CD1c-positive myeloid dendritic cell (primary cell): ENCODE data around the gene TRIM69.
"Not testable (repeated sequence)": the region's sequence is repeated elsewhere in the genome, so short reads cannot be mapped to it uniquely, and the experiment has no call there.

Experiments
- DNase-seq: peaks from one replicate; pipeline ENCODE4 v3.0.0-alpha.2; 2016; ENCODE audit errors: extremely low spot score

TRIM69 gene

DNA sequence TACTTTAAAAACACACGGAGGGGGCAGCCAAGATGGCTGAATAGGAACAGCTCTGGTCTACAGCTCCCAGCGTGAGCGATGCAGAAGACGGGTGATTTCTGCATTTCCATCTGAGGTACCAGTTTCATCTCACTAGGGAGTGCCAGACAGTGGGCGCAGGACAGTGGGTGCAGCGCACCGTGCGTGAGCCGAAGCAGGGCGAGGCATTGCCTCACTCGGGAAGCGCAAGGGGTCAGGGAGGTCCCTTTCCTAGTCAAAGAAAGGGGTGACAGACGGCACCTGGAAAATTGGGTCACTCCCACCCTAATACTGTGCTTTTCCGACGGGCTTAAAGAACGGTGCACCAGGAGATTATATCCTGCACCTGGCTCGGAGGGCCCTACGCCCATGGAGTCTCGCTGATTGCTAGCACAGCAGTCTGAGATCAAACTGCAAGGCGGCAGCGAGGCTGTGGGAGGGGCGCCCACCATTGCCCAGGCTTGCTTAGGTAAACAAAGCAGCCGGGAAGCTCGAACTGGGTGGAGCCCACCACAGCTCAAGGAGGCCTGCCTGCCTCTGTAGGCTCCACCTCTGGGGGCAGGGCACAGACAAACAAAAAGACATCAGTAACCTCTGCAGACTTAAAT lies 3.0 kb downstream of the TRIM69 start:
- DNase-seq, result not testable (repeated sequence)

DNA sequence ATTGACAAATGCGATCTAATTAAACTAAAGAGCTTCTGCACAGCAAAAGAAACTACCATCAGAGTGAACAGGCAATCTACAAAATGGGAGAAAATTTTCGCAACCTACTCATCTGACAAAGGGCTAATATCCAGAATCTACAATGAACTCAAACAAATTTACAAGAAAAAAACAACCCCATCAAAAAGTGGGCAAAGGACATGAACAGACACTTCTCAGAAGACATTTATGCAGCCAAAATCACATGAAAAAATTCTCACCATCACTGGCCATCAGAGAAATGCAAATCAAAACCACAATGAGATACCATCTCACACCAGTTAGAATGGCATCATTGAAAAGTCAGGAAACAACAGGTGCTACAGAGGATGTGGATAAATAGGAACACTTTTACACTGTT lies 7.1 kb downstream of the TRIM69 start:
- not testable (repeated sequence) for DNase-seq

DNA sequence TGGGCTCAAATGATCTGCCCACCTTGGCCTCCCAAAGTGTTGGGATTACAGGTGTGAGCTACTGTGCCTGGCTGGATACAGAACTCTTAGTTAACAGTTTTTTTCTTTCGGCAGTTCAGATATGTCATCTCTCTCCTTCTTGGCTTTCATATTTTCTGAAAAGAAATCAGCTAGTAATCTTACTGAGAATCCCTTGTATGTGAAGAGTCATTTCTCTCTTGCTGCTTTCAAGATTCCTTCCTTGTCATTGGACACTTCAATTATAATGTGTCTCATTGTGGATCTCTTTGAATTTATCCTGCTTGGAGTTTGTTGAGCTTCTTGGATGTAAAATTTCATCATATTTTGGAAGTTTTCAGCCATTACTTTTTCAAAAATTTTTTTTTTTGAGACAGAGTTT lies 17.0 kb downstream of the TRIM69 start:
- no peak for DNase-seq

DNA sequence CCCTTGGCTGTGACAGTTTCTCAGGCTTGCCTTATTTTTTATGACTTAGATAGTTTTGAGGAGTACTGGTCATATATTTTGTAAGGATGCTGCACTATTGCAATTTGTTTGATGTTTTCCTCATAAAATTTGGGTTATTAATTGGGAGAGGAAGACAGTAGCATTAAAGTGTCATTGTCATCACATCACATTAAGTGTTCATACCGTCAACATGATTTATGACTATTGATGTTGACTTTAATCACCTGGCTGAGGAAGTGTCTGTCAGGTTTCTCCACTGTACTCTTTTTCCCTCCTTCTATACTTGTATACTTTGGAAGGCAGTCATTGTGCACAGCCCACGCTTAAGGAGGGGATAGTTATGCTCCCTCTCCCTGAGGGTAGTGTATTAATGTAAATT lies 26.9 kb downstream of the TRIM69 start:
- no peak for DNase-seq

DNA sequence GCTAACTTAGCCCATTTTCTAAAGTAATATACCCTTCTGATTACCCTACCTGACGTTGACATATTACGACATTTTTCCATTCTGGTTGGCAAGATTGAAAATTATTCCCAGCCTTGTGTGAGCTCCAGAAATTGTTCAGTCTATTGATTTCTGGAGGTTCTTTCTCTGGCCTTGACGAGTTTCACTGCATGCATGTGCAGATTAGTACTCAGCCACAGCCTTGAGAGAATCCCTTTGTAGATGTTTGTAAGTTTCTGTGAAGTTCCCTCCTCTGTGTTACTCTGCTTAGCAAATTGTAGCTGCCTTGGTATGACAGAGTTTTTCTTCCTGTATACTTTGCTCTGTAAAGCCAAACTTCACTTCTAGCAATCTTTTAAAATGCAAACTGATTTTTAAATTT lies 27.5 kb downstream of the TRIM69 start:
- DNase-seq, result no peak

DNA sequence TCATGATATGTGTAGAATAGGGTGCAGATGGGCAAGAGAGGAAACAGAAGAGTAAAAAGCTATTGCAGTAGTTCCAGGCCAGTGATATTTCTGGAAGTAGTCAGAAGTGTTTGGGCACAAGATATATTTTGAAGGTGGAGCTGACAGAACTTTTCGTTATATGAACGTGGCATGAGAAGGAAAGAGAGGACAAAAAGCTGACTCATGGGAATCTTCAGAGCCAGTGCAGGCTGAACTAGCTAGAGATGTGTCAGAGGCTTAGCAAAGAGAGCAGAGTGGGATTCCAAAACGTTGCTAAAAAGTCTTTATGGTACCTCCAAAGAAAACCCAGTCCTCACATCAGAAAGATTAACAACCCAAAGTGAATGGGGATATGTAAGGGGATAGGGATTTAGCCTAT lies 28.7 kb downstream of the TRIM69 start:
- DNase-seq, result no peak

DNA sequence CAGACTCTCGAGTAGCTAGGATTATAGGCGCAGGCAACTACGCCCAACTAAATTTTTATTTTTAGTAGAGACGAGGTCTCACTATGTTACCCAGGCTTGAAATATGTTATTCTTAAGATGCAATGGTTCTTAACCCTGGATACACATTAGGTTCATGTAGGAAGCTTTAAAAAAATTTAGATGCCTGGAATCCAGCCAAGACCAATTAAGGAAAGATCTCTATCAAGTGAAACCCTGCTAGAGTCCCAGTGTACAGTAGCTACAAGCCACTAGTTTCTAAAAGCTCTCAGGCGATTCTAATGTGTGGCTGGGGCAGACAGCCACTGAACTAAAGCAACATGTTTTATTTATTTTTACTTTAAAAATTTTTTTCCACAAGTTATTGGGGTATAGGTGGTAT lies 33.2 kb downstream of the TRIM69 start:
- no peak for DNase-seq

DNA sequence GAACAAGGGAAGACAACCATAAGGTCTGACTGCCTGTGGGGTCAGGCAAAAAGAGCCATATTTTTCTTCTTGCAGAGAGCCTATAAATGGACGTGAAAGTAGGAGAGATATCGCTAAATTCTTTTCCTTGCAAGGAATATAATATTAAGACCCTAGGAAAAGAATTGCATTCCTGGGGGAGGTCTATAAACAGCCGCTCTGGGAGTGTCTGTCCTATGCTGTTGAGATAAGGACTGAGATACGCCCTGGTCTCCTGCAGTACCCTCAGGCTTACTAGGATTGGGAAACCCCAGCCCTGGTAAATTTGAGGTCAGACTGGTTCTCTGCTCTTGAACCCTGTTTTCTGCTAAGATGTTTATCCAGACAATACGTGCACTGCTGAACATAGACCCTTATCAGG lies 34.4 kb downstream of the TRIM69 start:
- DNase-seq, result not testable (repeated sequence)

DNA sequence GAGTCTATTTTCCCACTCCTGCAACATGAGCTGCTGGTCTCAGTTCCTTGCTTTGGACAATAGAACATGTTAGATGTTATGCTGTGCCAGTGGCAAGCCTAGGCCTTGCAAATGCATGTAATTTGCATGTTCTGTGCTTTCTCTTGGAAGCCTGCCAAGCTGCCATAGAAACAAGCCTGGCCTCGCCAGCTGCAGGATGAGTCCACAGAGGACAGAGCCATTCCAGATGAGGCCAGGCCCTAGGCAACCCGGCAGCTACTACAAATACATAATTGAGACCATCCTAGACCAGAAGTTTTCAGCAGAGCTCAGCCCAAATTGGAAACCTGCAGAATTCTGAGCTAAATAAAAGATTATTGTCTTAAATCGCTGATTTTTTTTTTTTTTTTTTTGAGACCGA lies 39.6 kb downstream of the TRIM69 start:
- no peak for DNase-seq

DNA sequence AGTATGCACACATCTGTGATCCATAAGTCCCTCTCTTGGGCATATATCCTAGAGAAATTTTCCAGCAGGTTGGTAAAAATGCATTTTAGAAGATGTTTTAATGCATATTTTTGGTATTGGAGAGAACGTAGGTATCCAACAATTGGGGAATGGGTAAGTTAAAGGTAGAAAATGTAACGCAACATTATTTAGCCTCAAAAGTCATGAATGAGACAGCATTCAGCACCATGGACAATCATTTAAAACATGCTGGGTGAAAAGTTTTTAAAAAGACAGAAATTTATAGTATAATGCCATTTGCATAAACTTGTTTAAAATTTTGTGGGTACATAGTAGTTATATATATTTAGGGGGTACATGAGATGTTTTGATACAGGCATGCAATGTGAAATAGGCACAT lies 43.4 kb downstream of the TRIM69 start:
- DNase-seq, result no peak

DNA sequence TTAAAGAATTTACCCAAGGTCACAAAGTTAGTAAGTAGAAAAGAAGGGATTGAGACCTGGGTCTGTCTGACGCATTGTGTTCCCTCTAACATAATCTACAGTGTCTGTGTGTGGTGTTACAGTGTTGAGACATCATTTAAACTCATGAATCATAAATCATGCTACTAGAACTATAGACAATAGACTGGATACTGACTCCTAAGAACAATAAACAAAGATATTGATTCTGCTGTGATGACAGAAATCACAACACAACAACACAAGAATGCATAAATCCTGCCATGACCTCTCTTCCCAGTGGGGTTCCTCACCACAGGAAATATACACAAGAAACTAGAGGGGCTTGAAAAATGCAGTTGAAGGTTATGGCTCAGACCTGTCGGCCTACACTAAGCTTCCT lies 44.3 kb downstream of the TRIM69 start:
- DNase-seq, result no peak

DNA sequence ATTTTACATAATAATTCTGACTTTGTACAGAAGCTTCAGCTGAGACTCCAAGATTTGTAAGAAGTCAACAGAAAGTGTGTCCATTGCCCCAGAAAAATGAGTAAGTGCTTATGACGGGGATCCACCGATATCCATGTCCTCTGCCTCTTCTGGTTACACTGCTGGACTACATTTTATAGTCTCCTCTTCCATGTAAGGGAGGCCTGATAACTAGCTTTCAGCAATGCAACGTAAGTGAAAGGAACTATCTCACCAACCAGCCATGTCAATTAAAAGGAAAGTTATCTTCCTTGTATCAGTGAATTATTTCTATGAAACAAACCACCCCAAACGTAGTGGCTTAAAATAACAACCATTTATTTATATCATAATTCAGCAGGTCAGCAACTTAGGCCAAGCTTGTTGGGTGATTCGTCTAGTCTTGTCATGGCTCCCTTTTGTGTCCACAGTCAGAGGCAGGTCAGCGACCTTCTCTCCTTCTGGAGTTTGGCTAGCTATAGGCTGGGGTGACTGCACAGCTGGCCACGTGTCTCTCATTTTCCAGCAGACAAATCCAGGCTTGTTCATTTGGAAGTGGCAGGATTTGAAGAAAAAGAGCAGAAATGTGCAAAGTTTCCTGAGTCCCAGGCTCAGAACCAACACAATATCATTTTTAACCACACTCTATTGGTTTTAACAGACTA lies 44.9 kb downstream of the TRIM69 start:
- DNase-seq, result no peak

DNA sequence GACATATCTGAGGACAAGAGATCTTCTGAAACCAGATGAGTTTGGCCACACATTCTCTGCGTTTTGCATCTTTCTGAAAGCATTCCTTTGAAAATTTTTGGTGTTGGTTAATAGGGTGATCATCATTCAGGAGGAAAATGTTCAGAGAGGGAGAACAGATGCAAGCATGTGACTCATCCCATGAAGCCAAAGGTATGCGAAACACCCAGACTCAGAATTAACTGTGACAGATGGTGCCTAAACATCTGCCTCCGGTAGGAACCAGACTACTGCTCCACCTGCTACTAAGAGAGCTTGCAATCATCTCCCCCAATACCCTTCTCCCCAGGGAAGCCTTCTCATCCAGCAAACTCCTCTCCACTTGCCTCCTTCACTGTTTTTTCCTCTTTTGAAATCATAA lies 46.2 kb downstream of the TRIM69 start:
- no peak for DNase-seq

DNA sequence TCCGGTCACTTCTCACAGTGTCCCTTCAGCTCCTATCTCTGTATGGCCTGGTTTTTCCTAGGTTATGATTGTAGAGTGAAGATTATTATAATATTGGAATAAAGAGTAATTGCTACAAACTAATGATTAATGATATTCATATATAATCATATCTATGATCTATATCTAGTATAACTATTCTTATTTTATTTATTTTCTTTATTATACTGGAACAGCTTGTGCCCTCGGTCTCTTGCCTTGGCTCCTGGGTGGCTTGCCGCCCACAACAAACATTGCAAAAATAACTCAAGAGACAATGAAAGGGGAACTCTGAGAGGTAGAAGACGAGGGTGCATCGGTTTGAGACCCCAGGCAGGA lies 48.6 kb downstream of the TRIM69 start:
- DNase-seq, result not testable (repeated sequence)

DNA sequence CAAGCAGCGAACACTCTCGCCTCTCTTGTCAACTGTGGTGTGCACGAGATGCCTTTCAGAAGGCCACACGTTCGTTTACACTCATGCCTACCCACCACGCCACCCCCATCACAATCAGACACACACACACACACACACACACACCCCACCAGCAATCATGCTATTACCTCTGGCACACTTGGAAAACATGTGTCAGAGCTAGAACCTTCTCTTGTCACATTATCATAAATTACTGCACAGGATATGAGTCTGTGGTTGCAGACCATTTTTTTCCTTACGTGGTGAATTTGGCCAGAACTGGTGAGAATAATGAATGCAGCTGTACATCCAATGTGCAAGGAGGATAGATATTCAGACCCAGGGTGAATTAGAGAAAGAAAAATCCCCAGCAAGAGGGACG lies 52.4 kb downstream of the TRIM69 start:
- DNase-seq, result no peak

DNA sequence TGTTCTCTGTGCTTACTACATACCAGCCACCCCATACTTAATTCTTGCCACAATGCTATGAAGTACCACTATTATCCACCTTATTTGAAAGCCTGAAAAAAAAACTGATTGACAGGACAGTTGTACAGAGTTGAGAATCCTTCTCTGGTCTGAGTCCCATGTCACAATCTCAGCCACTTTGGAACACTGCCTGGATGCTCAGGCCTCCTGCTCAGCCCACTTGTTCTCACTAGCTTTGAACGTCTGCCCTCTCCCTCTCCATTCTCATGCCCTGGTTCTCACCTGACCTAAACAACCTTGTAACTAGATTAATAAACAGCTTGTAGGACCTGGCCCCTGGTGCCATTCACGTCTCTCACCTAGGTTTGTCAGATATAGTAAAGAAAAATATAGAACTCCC lies 53.9 kb downstream of the TRIM69 start:
- no peak for DNase-seq

DNA sequence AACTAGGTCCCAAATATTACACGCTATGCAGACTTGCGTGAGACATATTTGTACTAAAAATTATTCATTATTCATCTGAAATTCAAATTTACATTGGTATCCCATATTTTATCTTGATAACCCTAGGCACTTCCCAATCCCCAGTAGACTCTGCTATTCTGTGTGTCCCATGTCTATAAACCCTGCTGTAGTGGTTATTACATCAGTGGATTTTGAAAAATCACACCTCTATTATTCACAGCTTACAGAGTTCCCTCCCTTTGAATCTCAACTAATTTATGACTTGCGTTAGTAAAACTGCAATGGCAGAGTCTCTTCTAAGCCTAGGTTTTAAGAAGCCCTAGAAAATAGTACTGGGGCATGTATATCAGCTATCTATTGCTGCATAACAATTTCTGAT lies 54.3 kb downstream of the TRIM69 start:
- DNase-seq, result no peak

DNA sequence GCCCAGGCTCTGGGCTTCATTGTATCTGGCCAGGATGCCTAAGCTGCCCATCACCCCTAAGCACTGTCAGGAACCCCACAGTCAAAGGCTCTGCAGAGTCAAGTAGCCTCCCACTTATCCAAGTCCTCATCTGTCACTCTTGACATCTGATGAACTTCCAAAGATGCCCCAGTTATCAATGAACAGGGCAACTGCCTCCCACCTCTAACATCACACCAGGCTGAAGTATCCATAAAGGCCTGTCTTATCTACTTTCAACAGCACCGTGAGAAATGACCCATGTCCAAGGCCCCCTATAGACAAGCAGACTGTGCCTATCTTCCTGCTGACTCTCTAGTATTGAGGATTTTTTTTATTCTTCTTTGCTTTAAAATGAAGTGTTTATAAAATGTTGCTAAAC lies 56.4 kb downstream of the TRIM69 start:
- DNase-seq, result no peak

DNA sequence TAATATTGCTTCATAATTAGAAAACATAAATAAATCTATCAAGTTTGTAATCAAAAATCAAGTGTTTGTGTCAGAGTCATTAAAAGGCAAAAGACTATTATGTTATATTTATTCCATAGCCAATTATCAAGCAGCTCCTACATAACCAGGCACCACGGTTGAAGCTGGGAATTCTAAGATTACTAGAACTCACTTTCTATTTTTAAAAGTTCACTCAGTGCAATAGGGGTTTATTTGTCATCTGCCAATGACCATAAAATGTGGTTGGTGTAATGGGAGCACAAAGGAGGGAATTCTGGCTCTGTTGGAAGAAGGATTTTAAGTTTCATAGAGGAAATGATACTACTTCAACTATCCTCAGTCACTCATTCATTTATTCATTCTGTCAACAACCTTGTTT lies 57.7 kb downstream of the TRIM69 start:
- no peak for DNase-seq

DNA sequence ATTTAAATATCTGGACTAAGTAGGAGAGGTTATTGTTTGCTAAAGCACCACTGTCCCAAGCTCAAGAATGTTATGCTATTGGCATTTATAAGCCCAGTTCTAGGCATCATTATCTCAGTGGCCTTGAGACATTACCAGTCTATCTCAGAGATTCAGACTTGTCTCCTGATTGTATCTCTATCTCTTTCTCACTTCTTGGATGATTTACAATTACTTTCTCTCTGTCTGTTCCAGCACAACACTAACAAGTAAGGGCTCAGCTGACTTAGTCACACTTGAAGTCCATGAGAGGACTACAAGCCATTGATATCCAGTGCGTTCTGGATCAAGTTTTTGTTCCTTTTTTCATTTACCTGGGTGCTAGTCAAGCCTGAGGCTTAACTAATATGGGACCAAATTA lies 60.2 kb downstream of the TRIM69 start:
- DNase-seq, result no peak

DNA sequence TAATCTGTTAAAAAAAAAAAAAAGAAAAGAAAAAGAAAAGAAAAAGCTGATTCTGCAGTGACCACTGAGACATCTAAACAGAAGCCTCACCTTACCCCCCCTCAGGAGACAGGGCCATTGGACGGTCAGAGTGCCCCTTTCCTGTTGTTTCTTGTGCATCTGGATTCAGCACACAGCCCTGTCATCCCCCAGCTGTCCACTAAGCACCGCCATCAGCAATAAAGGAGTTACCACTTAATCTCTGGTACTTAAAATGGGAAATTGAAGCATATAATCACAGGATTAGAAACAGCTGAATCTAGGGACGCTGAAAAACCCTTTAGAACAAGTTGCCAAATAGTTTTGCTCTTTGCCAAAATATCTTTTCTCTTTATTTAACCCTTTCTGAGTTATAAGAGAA lies 62.5 kb downstream of the TRIM69 start:
- no peak for DNase-seq

DNA sequence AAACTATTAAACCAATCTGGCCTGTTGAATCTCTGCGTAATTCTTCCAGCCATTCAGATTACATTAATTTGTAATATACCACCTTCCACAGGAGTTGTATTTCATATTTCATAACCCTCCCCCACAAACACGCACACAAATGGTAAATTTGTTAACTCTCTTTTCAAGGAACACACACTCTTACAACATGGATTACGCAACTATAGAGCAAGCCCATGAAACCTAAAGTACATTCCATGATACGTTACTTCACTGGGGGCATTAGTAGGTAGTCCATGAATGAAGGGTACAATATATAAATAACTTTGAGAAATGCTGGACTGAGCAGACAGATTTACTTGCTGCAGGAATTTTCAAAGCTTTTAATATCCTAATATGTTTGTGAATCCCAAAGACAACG lies 65.0 kb downstream of the TRIM69 start:
- no peak for DNase-seq

DNA sequence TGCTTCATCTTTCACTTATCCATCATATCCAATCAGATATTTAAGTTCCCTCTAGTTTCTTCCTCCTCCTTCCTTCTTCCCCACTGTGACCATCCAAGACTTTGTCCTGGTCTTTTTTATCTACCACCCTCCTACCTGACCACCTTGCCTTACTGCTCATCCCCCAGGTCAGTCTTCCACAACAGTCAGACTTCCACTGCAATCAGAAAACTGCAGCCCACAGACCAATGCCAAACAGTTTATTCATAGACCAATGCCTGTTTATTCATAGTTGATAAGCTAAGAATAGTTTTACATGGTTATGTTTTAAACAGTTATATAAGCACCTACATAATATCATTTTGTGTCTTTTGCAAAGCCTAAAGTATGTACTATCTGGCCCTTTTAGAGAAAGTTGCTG lies 65.5 kb downstream of the TRIM69 start:
- no peak for DNase-seq

DNA sequence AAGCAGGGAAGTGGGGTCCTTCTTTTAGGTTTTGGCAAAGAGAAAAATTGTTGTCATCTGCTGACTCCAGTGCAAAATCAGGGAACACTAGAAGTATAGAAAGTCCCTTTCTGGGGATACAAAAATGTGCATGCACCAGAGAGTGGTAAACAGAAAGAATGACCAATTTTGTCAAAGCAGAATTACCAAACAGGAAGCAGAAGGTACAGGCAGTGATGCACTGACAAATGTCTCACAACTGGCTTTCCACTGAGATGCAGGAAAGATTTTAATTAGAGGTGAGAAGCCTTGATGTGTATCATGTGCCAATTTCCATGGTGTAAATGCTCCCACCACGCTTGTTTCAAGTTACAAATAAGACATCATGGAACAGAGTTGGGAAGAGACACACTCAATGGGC lies 66.0 kb downstream of the TRIM69 start:
- DNase-seq, result no peak
